Peyer's patch (tissue), 4 donors: Measurements from ENCODE around the gene CTNNBL1.

Source experiments
- POLR2A ChIP-seq, 2 donors: fragments of 450-650 bp; IDR thresholded peaks; one replicate each; pipeline ENCODE4 v1.5.1; 2017; ENCODE audit warnings: antibody characterized with exemption in 2 of 2, mild to moderate bottlenecking in 2 of 2, moderate library complexity in 2 of 2
- TF ChIP-seq, protein P1 (sequence below), 6 experiments: fragments of 450-650 bp in 4 of 6; fragments of 200-600 bp in 2 of 6; sonication (generic) in 1 of 6; IDR thresholded peaks; one replicate each; pipeline ENCODE4 v1.5.1; 2017 to 2019; ENCODE audit warnings: antibody characterized with exemption in 6 of 6, mild to moderate bottlenecking in 3 of 6, moderate library complexity in 1 of 6

DNA sequence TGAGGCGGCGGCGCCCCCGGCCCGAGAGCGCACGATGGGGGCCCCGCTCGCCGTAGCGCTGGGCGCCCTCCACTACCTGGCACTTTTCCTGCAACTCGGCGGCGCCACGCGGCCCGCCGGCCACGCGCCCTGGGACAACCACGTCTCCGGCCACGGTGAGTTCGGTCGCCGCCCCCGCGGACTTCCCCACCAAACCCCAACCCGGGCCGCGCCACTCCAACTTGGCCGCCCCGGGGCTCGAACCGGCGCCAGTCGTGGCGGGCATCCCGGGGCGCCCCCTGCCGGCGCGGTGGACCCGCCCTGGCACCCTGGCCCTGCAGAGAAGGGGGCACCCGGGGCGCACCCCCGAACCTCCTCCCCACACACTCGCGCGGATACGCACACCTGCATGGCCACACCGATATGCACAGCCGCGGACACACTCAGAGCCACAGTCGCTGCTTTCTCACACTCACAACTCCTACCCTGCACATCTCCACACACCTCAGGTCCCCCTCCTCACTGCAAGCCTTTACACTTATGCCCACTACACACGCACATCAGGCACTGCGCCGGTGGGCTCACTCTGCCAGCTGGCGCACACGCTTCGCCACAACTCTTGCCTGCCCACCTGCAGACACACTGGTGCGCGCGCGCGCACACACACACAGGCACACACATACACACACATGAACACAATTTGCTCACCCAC is 209.6 kb downstream of the CTNNBL1 start:
- TF ChIP-seq, protein P1, sequence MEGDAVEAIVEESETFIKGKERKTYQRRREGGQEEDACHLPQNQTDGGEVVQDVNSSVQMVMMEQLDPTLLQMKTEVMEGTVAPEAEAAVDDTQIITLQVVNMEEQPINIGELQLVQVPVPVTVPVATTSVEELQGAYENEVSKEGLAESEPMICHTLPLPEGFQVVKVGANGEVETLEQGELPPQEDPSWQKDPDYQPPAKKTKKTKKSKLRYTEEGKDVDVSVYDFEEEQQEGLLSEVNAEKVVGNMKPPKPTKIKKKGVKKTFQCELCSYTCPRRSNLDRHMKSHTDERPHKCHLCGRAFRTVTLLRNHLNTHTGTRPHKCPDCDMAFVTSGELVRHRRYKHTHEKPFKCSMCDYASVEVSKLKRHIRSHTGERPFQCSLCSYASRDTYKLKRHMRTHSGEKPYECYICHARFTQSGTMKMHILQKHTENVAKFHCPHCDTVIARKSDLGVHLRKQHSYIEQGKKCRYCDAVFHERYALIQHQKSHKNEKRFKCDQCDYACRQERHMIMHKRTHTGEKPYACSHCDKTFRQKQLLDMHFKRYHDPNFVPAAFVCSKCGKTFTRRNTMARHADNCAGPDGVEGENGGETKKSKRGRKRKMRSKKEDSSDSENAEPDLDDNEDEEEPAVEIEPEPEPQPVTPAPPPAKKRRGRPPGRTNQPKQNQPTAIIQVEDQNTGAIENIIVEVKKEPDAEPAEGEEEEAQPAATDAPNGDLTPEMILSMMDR (IDR thresholded peaks at IDR 0.05) = no peak
- no peak for TF ChIP-seq POLR2A (IDR thresholded peaks at IDR 0.05)
